SK-N-SH (cell line): ENCODE data around the gene CHD2.

Experiments
- CTCF ChIP-seq: fragments of 200-600 bp; sonication (generic); IDR thresholded peaks from 2 replicates; pipeline ENCODE4 v1.6.1; 2017; ENCODE audit warnings: antibody characterized with exemption, mild to moderate bottlenecking, moderate library complexity
- EP300 ChIP-seq, 2 experiments: IDR thresholded peaks; 2 replicates each; pipeline versions ENCODE4 v1.4.0 to v1.6.1; 2012; ENCODE audit warnings: borderline replicate concordance in 1 of 2, low read depth in 1 of 2, low read length in 1 of 2
- EZH2phosphoT487 ChIP-seq: fragments of 200-600 bp; sonication (generic); IDR thresholded peaks from 2 replicates; pipeline ENCODE4 v1.6.1; 2017; ENCODE audit warnings: low read depth, mixed run types, mild to moderate bottlenecking, antibody characterized with exemption, moderate library complexity, borderline replicate concordance
- GATA2 ChIP-seq: sonication (generic); formaldehyde crosslinking; IDR thresholded peaks from 2 replicates; pipeline ENCODE4 v1.5.0; 2020; ENCODE audit warnings: mild to moderate bottlenecking, missing genetic modification reagents
- POLR2AphosphoS5 ChIP-seq: IDR thresholded peaks from 2 replicates; pipeline ENCODE4 v1.6.1; 2012; ENCODE audit warnings: low read depth, low read length
- RAD21 ChIP-seq: IDR thresholded peaks from 2 replicates; pipeline ENCODE4 v1.6.1; 2012; ENCODE audit warnings: mild to moderate bottlenecking, low read length
- RCOR1 ChIP-seq: fragments of 150-350 bp; IDR thresholded peaks from 2 replicates; pipeline ENCODE4 v1.6.1; 2017; ENCODE audit warnings: antibody characterized with exemption, low read length
- TAF1 ChIP-seq: IDR thresholded peaks from 2 replicates; pipeline ENCODE4 v1.6.1; 2012; ENCODE audit warnings: low read depth, mild to moderate bottlenecking, low read length, moderate library complexity, borderline replicate concordance

DNA sequence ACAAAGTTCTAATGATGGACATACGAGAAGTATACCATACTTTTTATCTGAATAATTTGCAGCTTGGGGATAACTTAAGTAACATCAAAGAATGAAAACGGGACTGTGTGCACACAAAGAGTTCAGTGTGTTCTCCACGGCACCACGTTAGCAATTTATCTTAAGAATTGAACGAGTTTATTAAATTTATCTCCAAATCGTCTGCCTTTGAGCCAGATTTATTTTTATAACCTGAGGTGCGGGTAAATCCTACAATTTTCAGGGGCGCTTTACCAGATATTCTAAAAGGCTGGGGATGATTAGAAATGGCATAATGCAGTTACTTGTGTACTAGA lies 3.5 kb downstream of the CHD2 start:
- no peak for TF ChIP-seq CTCF
- TF ChIP-seq RCOR1, result no peak
- TF ChIP-seq POLR2AphosphoS5, result no peak; the same call in 1 of the 2 replicates
- no peak for TF ChIP-seq EP300 (IDR thresholded peaks at IDR 0.05; ENCODE audit: borderline replicate concordance in 1 of 2, low read depth in 1 of 2, low read length in 1 of 2)
- TF ChIP-seq TAF1, result no peak
- no peak for TF ChIP-seq EZH2phosphoT487
- TF ChIP-seq RAD21, result no peak
- no peak for TF ChIP-seq GATA2 (CRISPR knock-in tag)
